Vagina (tissue), 2 donors: Measurements from ENCODE around the gene DNAJC6.
A peak's percentile ranks its signal among the peaks of the same experiment; 100 is the strongest.

Source experiments
- POLR2A ChIP-seq, 2 donors: fragments of 450-650 bp; IDR thresholded peaks; one replicate each; pipeline ENCODE4 v1.6.1; 2017; ENCODE audit warnings: antibody characterized with exemption in 2 of 2, mild to moderate bottlenecking in 2 of 2, moderate library complexity in 2 of 2
- POLR2AphosphoS5 ChIP-seq, 2 donors: sonication (generic); formaldehyde crosslinking; IDR thresholded peaks; one replicate each; pipeline ENCODE4 v1.9.0; 2017; ENCODE audit warnings: antibody characterized with exemption in 2 of 2, mild to moderate bottlenecking in 2 of 2, low read depth in 1 of 2; ENCODE audit not compliant: insufficient read depth in 1 of 2
- TF ChIP-seq, protein P1 (sequence below), 3 experiments: fragments of 450-650 bp in 2 of 3; fragments of 200-600 bp in 1 of 3; sonication (generic) in 1 of 3; IDR thresholded peaks; one replicate each; pipeline ENCODE4 v1.5.1; 2017 to 2019; ENCODE audit warnings: antibody characterized with exemption in 3 of 3, mild to moderate bottlenecking in 2 of 3, moderate library complexity in 2 of 3

DNA sequence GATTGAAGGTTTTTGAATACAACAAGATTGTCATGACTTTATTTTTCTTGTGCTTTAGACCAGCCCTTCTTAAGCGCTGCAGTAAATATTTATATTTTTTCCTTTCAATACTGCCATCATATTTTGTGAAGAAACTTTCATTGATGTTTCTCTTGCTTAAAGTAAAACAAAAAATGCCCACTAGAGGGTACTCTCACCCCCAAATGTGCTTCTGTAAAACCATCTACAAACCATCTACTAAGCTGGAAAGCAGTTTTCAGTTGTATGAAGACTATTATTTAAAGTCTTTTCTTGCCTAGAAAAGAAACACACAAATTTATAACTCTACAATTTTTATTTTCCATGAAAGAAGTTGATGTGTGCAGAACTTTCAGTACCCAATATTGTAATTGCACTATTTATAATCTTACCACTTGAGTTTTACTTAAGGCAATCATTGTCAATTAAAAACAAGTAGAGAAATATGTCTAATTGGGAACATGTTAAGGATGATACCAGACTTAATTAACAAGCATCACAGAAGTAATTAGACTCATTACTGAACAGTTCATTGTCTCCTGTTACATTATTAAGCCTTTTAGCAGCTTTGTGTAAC is 121.9 kb downstream of the DNAJC6 start:
- TF ChIP-seq POLR2AphosphoS5 (IDR thresholded peaks at IDR 0.05; ENCODE audit: insufficient read depth in 1 of 2, low read depth in 1 of 2) (no peak), POLR2A (IDR thresholded peaks at IDR 0.05) (no peak)
- TF ChIP-seq, protein P1, sequence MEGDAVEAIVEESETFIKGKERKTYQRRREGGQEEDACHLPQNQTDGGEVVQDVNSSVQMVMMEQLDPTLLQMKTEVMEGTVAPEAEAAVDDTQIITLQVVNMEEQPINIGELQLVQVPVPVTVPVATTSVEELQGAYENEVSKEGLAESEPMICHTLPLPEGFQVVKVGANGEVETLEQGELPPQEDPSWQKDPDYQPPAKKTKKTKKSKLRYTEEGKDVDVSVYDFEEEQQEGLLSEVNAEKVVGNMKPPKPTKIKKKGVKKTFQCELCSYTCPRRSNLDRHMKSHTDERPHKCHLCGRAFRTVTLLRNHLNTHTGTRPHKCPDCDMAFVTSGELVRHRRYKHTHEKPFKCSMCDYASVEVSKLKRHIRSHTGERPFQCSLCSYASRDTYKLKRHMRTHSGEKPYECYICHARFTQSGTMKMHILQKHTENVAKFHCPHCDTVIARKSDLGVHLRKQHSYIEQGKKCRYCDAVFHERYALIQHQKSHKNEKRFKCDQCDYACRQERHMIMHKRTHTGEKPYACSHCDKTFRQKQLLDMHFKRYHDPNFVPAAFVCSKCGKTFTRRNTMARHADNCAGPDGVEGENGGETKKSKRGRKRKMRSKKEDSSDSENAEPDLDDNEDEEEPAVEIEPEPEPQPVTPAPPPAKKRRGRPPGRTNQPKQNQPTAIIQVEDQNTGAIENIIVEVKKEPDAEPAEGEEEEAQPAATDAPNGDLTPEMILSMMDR (IDR thresholded peaks at IDR 0.05), result peak in 1 of 3 experiments; percentile 51
